GM12878 (cell line): ENCODE data around the gene CHKA.

Experiments
- EZH2 ChIP-seq: IDR thresholded peaks from 2 replicates; pipeline ENCODE4 v1.6.1; 2012; ENCODE audit warnings: low read depth, mild to moderate bottlenecking, control low read depth, inconsistent platforms, low read length, borderline replicate concordance; ENCODE audit not compliant: control insufficient read depth
- SREBF2 ChIP-seq: IDR thresholded peaks from 2 replicates; pipeline ENCODE4 v1.6.1; 2012; ENCODE audit warnings: mild to moderate bottlenecking, low read length
- TAF1 ChIP-seq: IDR thresholded peaks from 2 replicates; pipeline ENCODE4 v1.6.1; 2011; ENCODE audit warnings: mild to moderate bottlenecking, low read depth, low read length, borderline replicate concordance
- ZNF274 ChIP-seq: IDR thresholded peaks from one replicate; pipeline ENCODE4 v1.8.0; 2011; ENCODE audit not compliant: insufficient read length, insufficient read depth
- TF ChIP-seq, protein P1 (sequence below), 3 experiments: IDR thresholded peaks in 2 of 3; conservative IDR thresholded peaks in 1 of 3; 2 replicates each; pipeline ENCODE4 v1.5.1; 2011; ENCODE audit warnings: low read depth in 3 of 3, low read length in 3 of 3, mild to moderate bottlenecking in 3 of 3, control low read depth in 2 of 3, moderate library complexity in 2 of 3, inconsistent platforms in 1 of 3, mixed read lengths in 1 of 3; ENCODE audit not compliant: control insufficient read depth in 2 of 3, insufficient read depth in 1 of 3; ENCODE audit errors: extremely low read depth in 1 of 3

GRCh38 chr11:68003846-68004550 lies 117.2 kb downstream of the CHKA start, which contains the start of gene UNC93B1:
- no peak for TF ChIP-seq SREBF2
- no peak for TF ChIP-seq EZH2
- TF ChIP-seq, protein P1, sequence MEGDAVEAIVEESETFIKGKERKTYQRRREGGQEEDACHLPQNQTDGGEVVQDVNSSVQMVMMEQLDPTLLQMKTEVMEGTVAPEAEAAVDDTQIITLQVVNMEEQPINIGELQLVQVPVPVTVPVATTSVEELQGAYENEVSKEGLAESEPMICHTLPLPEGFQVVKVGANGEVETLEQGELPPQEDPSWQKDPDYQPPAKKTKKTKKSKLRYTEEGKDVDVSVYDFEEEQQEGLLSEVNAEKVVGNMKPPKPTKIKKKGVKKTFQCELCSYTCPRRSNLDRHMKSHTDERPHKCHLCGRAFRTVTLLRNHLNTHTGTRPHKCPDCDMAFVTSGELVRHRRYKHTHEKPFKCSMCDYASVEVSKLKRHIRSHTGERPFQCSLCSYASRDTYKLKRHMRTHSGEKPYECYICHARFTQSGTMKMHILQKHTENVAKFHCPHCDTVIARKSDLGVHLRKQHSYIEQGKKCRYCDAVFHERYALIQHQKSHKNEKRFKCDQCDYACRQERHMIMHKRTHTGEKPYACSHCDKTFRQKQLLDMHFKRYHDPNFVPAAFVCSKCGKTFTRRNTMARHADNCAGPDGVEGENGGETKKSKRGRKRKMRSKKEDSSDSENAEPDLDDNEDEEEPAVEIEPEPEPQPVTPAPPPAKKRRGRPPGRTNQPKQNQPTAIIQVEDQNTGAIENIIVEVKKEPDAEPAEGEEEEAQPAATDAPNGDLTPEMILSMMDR (IDR thresholded peaks at IDR 0.05 in 2 of 3, conservative IDR thresholded peaks at IDR 0.05 in 1 of 3; ENCODE audit: control insufficient read depth in 2 of 3, extremely low read depth in 1 of 3, insufficient read depth in 1 of 3, low read depth in 3 of 3, low read length in 3 of 3): no peak
- TF ChIP-seq TAF1: peak; percentile 62; the same call in 1 of the 2 replicates
- no peak for TF ChIP-seq ZNF274
